Activated CD8-positive, alpha-beta memory T cell treated with anti-CD3 and anti-CD28 coated beads, Interleukin-2, amount 50 U/mL, for 24 hours (primary cell): ENCODE measurements around the gene HSPH1.

Experiments
- DNase-seq: peaks from one replicate; pipeline ENCODE4 v3.0.0-alpha.2; 2020; ENCODE audit errors: extremely low read depth

Gene HSPH1

DNA sequence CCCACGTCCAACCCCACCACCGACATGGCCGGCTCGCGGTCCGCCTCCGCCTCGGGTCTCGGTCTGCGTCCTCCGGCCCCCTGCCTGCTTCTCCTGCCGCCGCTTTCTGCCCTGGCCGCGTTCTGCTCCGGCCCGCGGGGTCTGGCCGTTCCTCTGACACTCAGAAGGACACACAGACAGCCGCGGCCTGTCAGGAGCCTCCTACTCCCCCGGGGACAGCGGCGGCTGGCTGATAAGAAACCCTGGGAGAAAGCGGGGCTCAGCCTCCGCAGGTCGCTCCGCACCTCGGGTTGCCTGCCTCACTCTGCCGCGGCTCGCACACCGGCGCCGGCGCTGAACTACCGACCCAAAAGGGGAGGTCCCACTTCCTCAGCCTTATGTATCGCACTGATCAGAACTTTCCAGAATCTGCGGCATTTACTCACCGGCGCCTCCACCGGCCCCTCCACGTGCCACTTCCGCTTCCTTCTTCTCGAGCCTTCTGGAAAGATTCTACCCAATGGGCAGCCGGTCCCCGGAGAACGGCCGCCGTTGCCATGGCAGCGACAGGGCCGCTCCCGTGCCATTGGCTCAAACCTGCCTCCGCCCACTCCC is at the start of gene HSPH1:
TSS of gene HSPH1 (minus strand) at position 348 of the 594 bp plus-strand sequence. CDS start at position 26, 322 bp downstream.
- peak; percentile 97 for DNase-seq

DNA sequence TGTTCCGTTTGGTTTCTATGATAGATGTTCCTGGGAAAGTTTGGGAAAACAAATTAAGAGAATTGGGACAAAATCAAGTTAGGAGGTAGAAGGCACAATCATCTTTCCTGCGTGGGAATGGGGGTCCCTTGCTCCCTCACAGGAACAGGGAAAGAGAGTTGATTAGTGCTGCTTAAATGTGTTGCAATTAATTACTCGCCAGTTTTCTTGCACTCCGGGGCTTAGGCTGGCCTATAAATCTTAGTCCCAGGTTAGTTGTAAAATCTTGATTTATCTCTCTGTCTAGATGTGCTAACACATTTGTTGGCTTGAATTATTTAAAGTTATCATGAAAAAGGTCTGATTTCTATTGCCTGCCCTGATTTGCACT is 48.1 kb upstream of the HSPH1 start:
- no peak for DNase-seq

DNA sequence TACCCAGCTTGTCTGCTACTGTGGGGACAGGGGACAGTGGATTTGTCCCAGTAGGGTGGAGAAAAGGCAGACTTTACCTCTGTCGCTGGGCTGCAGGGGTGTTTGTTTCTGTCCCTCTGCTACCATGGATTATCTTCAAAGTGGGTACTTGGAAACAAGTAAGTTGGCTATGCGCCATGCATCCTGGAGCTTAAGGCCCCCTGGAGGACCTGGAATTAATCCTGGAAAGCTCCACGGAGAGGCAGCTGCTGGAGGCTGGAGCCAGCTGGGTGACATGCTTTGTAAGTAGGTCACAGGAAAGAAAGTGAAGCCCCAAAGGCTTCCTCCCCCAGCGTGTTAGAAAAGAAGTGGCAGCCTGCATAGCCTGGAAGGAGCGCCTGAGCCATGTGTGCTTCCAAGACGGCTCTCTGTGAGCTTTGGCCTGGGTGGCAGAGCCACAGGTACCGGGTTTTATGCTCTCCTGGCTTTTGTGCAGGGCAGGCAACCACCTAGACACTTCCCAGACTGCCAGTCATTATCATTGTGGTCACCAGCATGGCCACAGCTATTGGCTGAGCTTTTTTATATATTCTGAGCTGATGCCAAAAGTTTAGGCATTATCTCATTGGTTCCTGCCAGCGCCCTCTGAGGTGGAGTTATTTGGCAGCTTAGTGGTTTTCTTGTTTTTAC is 47.6 kb upstream of the HSPH1 start:
- DNase-seq = no peak

DNA sequence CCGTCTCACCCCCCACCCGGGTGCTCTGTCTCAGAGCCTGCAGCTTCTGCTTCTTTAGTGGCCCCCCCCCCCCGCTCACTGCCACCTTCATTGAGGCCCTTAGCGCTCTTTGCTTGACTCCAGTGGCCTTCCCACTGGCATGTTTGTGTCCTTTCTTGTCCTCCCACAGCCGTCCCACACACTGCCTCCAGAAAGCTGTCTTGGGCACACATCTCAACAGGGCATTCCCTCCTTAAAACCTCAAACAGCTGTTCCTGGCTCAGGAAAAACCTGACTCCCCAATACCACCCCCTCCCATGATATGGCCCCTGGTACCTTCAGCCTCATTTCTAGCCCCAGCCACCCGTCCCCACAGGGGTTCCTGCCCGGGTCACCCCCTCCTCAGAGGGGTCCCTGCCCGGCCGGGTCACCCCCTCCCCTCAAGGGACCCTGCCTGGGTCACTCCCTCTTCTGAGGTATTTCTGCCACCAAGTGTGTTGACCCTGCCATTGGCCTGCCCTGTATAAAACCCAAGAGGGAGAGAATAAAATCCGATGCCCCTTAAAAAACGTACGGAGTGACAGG is 46.9 kb upstream of the HSPH1 start:
- DNase-seq = no peak

DNA sequence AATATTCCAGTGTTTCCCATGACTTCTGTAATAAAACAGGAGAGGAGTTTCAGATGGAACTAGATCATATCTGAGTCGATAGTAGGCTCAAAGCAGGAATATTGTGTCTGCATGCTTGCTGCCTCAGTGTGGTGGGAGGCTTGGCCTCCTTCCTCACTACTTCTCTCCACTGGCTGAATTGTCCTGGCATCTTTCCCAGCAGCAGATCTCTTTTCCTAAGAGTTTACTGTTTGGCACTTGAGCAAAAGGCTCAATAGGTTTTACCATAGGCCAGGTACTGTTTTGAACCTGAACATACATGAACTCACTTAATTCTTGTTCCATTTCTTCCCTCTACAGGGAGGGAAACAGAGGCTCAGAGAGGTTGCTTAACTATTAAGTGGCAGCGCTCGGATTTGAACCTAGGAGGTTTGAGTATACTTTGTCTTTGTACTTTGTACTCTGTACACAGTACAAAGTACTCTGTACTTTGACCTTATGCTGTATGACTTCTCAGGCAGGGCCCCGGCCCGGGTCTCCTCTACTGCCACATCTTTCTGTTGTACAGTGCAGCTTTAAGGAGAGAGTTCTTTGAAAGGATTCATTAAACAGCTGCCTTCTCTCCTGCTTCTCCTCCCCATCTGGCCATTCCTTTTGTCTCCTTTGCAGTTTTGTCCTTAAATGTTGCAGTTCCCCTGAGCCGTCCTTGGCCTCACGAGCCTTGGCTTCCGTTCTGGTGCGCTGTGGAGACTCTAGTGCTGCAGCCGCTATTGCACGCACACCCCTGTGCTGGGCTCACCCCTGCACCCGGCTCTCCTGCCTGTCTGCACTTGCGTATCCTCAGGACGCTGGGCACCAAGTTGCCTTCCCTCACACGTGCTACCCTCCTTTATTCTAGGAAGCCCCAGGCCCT is 46.2 kb upstream of the HSPH1 start:
- DNase-seq = no peak

DNA sequence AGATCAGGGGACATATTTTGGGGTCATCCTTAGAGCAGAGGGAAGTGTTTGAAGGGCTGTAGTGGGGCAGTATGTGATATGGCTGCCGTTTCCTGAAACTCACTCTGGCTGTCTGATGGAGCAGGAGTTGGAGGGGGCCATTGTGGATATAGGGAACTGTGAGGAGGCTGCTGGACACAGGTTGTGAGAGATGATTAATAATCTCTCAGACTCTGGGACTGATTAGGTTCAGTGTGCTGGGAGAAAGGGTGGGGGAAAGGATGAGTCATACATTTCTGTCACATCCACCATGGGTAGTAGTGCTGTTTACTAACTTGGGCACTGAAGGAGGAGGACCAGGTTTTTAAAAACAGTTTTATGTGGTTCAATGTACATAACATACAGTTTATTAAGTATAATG is 42.9 kb upstream of the HSPH1 start:
- no peak for DNase-seq

DNA sequence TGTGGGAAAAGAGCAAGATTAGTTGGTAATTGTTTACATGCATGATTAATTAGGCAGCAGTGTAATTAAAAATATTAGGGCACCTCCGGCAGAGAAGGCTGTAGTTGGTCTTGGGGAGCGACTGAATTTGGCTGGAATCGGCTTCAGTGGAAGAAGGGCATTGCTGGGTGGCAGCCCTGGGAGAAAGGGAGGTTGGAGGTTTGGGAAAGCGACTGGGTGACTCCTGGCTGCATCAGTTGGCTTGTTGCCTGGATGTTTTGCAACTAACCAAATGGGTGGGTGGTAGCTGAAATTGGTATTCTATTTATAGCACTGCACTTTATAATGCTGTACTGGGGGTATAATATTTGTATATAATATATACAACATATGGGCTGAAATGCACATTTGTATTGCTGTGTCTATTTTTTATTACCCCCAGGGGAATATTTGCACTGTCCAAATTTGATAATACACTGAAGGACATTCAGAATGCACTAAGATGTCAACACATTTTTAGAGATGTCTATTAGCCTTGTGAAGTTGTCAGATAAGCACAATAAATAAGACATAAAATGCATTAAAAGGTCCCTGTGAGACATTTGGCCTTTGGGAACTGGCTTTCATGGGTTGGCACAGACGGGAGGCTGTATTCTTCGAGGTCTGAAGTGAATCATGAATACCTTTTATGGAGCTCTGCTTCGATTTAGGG is 39.8 kb upstream of the HSPH1 start:
- DNase-seq = no peak

DNA sequence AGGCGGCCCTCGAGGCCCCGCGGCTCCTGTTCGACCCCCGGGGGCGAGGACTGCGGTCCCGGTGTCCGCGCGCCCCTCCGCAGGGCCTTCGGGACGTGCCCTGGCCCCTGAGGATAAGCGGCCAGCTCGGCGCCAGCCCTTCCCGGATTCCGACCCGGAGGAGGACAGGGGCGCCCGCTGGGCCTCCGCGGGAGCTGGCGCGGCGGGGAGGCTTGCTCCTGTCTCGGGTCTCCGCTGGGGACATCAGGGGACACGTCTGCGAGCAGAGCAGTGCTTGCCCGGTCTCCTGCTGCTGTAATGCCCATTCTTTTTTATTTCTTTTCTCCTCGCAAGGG is 38.9 kb upstream of the HSPH1 start:
- DNase-seq = no peak

DNA sequence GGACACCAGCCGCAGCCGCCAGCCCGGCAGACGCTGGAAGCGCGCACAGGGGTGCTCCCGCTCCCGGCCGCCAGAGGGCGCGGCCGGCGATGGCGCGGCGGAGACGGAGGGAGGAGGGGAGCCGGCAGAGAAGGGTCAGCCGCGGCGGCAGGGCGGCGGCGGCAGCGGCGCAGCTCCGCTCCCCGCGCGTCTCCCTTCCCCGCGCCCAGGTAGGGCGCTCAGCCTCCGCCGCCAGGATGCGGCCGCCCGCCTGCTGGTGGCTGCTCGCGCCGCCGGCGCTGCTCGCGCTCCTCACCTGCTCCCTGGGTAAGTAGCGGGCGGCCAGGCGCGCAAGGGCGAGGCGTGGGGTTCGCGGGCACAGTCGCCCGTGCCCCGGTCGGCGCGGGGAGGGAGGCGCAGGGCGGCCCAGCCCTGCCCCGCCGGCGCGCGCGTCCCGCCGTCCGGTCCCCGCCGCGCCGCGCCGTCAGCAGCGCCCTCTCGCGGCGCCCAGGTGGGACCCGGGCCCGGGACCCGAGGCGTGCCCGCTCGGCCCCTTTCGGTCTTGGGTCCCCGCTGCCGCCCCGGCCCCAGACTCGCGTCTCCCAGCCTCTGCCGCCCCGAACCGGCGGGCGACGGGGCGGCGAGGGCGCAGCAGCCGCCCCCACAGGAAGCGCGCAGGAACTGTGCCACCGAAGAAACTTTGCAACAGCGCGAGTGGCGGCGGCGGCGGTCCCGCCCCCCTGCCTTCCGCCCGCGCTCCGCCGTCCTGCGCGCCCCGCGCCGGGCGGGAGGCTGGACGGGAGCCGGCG is 38.3 kb upstream of the HSPH1 start, which contains the start of gene B3GLCT:
TSS of gene B3GLCT (plus strand) at position 127 of the 788 bp plus-strand sequence. CDS start at position 237, 110 bp downstream.
- no peak for DNase-seq

DNA sequence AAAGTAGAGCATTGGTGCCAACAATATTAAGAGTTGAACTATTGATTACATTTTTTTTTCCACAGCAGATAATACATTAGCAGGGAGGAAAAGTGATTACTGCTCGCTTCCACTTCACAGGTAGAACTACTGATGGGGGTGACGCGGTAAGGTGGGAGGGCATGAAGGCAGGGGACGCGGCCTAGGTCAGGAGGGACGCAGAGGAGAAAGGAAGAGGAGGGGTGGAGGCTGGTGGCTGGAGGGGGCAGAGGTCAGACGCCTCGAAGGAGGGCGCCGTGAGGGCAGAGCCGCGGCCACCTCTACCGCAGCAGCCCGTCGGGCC is 37.8 kb upstream of the HSPH1 start:
- DNase-seq = no peak

DNA sequence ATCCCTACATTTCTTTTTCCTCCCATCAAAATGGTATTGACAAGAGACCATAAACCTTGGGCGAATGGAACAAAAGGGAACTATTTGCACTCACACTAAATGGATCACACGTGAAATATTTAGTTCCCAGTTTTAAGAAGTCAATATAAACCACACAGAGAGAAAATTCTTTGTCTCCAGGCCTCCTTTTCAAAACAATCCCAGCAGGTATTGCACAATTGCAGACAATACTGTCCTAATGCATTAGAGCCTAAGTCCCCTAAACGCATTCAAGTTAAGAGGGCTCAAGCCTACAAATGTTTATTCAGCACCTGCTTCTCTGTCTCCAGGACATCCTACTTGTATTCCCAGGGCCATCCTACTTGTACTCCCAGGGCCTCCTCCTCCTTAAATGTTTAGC is 36.8 kb upstream of the HSPH1 start:
- no peak for DNase-seq

DNA sequence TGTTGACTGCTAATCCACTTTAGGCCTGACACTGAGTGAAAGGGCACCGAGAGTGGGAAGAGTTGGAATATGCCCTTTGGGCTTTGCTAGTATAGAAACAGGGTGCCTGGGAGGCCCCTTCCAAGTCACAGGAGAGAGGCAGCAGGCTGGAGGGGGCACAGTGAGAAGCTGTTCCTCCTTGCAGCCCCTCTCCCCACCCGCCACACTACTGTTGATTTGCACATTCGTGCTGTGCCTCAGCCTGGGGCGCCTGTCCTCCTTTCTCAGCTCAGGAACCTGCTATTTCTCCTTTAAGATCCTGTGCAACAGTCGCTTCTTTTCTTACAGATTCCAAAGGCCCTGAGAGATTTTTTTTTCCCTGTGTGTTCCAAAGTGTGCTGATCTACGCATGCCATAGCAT is 35.3 kb upstream of the HSPH1 start:
- DNase-seq = no peak

DNA sequence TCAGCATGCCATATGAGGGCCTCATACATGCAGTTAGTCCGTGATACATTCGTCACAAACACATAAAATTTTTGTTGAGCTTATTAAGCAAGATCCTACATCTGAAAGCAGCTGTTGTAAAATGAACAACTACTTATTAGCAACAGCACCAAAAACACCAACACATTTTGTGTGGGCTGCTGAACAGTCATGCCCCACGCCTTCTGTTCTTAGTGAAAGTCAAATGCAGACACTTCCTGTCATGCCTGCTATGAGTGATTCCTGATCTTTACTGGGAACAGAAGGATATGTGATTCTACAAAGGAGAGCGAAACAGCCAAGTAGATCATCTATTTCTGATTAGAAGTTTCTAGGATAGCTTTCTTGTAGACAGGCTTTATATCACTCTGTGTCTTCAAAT is 33.9 kb upstream of the HSPH1 start:
- DNase-seq = no peak

DNA sequence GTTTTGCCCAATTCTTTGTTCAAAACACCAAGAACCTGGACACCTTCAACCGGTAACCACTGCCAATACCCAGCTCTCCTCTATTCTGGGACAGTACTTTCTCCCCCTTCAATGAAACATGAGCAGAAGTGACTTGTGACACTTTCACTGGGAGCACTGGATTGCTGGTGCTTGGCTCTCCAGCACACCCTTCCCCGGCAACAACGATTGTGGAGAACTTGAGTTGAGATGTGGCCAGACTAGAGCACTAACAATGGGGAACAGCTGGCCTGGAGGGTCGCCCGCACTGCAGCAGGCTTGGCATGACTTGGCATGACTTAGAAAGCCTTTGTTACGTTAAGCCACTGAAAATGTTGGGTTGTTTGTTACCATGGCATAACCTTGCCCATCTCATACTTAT is 30.6 kb upstream of the HSPH1 start:
- no peak for DNase-seq

DNA sequence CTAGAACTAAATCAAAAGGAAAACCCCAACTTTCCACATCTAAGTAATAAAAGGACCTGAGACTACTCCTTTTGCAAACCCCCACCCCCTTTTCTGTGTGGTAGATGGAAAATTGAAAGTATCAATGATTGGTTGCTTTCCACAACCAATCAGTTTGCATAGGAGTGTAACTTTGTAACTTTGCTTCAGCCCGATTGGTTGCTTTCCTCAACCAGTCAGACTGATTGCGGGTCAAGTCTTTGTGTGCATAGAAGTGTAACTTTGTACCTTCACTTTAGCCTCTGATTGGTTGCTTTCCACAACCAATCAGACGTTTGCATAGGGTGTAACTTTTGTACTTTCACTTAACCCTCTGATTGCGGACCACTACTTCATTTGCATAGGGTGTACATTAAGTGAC is 30.0 kb upstream of the HSPH1 start:
- no peak for DNase-seq

DNA sequence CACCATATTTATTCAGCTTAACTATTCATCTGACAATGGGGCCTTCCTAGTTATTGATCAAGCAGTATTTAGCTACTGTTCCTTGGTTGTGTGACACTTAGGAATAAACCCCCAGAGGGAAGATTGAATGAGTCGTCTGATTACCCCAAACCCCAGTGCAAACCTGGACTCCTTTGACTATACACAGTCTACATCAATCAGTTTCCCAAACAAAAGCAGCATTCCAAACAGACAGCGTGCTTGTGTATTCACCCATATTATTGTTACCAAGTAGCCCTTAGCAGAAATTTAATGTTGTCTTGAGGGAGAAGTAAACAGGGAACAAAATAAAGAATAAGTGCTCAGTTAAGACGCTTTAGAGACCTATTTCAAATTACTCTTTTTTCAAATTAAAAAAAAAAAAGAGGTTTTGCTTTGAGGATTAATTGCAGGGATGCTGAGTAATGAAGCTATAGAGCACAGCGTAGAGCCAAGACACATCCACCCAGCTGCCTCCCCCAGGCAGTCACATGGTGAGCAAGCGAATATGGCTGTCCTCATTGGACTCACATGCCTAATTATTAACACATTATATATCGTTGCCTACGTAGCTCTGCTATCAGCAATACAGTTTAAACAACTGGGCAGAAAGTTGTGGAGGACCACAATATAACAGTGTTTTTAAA is 23.4 kb upstream of the HSPH1 start:
- DNase-seq = no peak

DNA sequence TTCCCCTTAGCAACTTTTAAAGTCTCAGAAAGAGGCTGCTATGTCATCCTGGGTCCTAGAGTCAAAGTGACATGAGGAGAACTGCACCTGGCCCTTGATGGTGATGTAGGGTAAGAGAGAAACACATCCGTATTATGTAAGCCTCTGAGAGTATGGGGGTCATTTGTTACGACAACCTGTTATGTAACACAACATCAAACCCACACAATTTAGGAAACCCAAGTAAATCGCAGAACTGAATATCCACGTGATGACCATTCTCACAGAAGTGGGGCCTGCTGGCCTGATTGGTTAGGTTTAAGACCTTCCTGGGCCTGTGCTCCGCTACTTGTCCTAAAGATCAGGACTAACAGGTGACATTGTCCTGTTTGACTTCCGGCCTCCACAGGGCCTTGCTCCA is 22.7 kb upstream of the HSPH1 start:
- no peak for DNase-seq

DNA sequence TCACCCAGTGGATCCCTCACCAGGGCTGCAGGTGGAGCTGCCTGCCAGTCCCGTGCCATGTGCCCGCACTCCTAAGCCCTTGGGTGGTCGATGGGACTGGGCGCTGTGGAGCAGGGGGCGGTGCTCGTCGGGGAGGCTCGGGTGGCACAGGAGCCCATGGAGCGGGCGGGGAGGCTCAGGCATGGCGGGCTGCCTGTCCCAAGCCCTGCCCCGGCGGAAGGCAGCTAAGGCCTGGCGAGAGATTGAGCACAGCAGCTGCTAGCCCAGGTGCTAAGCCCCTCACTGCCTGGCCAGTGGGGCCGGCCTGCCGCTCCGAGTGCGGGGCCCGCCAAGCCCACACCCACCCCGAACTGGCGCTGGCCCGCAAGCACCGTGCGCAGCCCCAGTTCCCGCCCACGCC is 21.3 kb upstream of the HSPH1 start:
- DNase-seq = no peak

DNA sequence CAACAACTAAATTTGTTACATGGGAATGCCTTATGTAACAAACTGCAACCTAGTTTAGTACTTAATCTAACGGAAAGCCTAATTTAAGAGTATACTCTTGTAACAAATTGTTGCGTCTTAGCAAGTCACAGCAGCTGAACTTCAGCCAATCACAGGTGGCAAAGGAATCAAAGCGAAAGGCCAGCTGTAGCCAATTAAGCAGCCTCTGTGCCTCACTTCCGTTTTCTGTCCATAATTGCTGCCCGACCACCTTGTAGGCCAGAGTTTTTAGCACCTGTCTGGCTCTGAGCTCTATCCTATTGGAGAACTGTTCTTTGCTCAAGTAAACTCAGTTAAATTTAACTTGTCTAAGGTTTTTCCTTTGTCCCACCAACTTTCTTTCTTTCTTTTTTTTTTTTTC is 18.1 kb upstream of the HSPH1 start:
- DNase-seq = no peak

DNA sequence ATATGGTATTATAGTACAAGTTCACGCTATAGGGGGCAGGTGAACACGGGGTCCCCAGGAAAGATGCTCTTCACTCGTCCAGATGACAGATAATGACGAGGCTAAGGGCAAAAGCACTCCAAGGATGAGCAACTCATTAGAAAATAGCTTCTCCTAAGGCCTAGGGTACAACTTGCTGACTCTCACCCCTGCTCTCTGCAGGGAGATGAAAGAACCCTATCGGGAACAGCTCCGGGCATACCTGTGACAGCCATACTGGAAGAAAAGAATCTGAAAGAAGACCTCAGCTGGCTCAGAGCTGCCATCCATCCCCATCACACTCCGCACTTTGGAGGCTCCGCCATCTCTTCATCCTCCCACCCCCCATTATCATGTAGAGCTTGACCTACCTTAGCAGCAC is 17.5 kb upstream of the HSPH1 start:
- no peak for DNase-seq
